HG02642 (cell line): ENCODE data around the gene GNAT2.
A peak's percentile ranks its signal among the peaks of the same experiment; 100 is the strongest.

ENCODE experiments used
- ATAC-seq: cut with Tn5 transposase; IDR thresholded peaks from one replicate; pipeline ENCODE4 v1.9.1; 2021; ENCODE audit warnings: mild to moderate bottlenecking; ENCODE audit not compliant: unreplicated experiment, poor library complexity

GNAT2 gene

DNA sequence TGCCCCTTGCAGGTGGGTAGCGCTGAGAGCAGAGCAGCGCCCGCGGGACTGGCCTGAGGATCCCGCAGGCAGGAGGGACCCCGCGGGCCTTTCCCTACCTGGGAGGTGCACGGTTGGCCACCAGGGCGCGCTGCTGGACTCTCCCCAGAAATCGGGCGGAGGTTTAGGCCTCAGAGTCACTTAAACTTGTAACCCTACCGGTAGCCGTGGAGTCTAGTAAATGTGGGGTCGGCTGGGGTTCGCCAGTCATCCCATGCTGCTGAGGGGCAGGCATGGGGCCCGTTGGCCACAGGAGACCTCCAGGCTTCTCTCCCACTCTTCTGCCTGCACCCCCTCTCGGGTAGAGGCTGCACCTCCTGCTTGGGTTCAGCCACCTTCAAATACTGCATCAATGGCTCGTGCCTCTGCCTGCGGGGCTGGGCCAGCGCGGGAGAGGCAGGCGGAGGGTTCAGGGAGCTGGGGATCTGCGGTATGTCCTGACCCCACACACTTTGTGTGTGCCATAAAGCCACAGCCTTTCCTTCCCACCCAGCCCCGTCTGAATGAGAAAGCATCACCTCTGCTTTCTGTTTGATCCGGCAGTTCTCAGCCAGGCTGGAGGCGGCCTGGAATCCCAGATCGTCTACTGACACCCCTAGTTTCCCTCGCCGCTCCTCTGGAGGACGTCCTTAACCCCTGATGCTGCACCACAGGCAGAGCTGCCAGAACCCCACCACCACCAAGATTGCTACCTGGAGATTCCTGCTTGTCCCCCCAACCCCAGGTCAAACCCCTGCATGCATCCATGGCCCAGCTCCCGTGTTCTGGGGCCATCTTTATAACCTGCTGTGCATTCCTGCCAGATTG, 24.2 kb upstream of the GNAT2 start:
- ATAC-seq = peak; percentile 92

DNA sequence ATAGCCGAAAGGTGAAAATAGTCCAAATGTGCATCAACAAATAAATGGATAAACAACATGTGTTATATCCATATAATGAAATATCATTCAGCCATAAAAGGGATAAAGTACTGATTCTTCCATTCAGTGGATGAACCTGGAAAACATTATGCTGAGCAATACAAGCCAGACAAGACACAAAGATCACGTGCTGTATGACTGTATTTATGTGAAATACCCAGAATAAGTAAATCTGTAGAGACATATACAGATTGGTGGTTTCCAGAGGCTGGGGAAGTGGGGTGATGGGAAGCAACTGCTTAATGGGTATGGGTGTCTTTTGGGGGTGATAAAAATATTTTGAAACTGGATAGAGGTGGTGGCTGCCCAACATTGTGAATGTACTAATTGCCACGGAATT, 23.2 kb upstream of the GNAT2 start:
- ATAC-seq = no peak

DNA sequence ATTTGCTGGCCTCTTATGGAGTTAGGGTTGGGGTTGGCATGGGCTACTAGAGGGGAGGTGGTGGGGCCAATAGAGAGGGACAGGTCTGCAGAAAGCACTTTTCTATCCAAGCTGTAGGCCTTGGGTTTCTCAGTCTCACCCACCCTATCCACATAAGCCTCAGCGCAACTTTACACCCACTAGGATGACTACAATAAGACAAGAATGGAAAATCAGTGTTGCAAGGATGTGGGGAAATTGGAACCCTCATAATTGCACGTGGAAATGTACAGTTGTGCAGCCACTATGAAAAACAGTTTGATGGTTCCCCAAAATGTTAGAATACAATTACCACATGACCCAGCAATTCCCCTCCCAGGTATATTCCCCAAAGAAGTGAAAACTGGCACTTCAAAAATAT, 22.4 kb upstream of the GNAT2 start:
- no peak for ATAC-seq

DNA sequence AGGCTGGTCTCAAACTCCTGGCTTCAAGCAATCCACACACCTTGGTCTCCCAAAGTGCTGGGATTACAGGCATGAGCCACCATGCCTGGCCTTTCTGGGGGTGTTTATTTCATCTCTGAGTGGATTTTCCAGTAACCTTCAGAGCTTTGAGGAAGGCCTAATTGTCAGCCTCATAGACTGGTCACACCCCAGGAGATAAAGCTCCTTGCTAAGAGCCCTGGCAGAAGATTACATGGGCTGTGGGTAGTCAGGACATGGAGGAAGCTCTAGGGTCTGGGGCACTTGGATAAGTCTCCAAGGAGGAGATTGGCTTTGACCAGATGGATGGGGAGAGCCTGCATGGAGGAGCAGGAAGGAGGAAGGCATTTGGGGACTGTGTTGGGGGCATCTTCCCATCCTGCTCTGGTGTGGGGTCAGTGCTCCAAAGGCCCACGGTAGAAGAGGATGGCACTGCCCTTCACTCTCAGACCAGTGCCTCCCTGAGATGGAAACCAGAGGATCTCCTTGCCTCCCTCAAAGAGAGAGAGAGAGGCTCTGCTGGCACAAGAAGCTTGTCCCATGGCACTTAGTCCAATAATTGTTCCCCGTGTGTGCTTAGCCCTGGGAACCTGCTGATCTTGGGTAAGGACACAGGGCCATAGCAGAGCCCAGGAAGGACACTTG, 21.8 kb upstream of the GNAT2 start:
- ATAC-seq = no peak

DNA sequence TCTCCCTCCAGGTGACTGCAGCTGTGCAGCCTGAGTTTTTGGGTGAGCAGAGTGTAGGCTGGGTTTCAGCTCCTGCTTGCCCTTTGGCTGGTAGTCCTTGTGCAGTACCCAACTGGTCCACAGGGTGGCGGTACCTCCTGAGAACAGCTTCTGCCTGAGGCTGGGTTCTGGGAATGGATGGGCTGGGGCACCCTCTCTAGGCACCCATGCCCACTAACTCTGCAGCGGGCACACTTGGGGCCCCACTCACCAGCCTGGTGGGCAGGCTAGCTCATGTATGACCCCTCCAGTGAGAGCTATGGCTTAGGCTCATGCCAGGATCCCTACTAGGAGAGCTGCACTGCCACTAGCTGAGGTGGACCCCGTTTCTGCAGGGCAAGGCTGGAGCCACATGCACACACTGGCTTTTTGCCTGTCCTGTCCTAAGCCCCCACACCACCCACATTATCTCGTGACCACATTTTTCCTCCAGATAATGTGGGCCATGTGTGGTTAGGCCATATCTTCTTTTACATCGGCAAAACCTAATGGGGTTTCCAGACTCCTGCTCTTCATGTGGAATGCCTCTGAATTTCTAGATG, 21.0 kb upstream of the GNAT2 start:
- peak; percentile 53 for ATAC-seq

DNA sequence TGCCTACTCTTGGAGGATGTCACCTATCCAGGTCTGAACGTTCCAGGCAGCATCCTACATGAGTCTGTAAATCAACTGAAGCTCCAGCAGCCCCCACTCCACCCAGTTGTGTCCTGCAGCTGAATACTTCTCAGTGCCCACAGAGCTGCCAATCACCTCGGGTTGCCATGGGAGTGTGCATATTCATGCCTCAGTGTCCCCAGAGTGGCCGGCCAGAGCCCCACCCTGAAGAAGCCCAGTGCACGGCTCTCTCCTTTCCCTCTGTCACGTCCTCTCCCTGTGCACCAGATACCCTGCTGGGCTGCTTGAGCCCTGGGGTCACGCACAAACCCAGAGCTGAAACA, 20.4 kb upstream of the GNAT2 start:
- no peak for ATAC-seq

DNA sequence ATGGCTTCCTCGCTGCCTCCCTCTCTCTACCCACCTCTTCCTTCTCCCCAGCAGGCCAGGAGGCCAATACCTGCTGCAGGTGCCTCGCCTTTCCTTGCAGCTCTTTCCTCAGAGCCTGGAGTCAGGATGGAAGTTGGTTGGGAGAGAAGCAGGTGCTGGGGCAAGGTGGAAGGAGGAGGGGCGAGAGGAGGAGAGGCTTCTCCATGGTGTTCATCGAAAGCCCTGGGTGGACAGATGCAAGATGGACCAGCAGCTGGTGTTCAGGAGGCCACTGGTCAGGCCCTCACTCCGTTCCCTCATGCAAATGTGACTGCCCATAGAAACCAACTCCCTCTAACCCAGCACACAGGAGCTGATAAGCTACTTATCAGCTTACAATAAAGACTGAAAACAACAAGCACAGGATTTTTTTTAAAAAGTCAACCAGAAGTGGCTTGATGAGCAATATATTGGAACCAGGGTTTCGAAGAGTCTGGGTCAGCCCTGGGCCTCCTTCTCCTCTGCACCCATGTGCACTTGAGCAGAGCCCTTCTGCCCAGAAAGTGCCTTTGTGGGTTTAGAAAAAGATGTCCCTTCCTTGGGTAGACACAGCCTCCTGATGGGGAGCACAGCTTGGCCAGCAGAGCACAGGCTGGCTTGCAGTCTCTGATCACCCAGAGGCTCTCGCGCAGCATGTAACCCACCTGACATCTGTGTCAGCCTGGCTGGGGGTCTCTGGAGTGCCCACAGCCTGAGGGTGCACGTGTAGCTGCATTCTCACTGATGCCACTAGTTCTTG, 19.8 kb upstream of the GNAT2 start:
- ATAC-seq = no peak

DNA sequence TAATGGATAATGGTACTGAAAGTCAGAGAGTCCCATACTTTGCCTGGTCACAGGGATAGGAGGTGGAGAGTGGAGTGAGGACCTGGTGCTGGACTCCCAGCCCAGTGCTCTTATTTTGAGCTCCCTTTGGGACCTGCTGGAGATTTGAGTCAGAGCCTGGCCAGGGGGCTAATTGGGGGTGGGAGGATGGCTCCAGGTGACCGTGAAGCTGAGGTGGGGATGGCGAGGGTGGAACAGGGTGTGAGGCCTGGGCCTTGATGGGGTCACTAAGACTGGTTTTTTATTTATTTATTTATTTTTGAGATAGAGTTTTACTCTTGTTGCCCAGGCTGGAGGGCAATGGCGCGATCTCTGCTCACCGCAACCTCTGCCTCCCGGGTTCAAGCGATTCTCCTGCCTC, 18.0 kb upstream of the GNAT2 start:
- ATAC-seq = no peak

DNA sequence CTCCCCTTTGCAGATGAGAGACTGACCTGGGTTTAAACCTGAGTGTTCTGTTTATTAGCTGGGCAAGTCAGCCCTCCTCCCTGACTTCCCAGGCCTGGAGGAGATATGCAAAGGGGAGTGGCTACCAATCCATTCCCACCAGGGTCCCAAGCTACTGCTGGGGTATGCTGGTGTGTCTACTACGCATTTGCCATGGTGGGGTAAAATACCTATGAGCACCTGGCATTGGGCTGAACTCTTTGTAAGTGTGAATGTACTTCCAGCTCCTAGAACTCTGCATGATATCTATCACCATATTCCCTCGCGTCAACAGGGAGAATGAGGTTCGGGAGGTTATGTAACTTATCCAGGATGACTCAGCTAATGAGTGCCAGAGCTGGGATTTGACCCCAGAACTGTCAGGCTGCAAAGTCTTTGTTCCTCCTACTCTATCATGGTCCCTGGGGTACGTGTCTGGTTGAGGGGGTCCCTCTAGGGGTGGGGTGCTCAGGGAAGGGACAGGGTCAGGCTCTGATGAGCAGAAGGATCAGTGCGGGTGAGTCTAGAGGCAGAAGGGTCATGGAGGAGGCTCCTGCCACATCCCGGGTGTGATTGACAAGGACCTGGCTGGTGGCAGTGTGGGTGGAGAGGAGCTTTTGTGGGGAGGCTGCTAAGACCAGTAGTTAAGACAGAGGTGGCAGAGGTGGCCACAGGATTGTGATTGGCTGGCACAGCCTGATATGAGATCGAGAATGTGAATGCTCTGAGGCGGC, 17.0 kb upstream of the GNAT2 start:
- ATAC-seq = no peak

DNA sequence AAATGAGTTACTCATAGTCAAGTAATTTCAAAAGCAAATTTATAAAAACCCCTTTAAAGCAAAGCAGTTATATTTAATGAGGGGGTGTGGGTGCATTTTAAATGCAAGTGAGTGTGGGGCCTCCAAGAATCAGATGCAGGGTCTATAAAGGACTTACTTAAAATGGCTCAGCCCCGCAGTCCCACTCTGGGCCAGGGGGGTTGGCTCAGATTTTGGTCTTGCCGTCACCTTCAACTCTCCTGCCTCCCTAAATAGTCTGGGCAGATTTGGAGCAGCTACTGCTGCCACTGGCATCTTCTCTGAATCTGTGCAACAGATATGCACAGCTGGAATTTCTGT, 16.4 kb upstream of the GNAT2 start:
- ATAC-seq = no peak

DNA sequence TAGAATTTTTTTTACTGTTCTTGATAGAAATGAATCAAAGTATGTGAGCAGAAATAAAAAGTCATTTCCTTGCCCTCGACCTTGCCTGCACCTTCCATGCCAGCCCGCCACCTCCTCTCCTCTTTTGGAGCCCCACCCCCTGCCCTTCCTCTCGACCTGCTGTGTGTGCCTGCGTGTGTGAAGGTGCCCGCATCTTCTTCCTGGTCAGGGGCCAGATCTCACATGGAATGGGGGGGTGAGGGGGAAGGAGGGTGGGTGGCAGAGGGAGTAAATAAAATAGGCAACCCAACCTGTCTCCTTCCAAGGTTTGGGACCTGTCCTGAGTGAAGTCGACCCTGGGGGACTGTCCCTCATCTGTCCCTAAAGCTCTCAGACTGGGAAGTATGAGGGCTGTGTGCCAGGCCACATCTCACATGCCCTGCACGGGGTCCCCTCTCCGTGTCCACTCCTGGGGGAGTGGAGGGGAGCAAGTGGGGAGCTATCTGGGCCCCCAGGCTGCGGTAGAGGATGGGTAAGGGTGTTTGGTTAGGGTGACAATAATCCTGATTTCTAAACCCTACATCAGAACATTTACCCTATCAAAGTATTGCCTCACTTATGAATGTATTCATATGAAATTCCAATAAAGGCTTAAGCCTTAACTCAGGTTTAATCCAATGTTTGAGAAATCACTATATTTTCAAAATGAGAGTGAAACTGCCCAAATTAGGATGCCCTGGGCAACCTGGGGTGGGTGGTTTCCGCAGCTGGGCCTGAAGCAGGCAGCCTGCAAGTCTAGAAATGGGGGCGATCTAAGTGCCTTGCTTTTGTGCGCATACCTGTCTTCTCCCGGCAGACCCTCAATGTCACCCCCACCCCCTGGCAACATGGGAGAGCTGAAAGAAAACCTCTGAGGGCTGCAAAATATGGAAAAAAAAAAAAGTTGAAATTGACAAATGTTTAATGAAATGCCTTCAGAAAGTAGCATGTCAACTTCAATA, 15.6 kb upstream of the GNAT2 start:
- no peak for ATAC-seq

DNA sequence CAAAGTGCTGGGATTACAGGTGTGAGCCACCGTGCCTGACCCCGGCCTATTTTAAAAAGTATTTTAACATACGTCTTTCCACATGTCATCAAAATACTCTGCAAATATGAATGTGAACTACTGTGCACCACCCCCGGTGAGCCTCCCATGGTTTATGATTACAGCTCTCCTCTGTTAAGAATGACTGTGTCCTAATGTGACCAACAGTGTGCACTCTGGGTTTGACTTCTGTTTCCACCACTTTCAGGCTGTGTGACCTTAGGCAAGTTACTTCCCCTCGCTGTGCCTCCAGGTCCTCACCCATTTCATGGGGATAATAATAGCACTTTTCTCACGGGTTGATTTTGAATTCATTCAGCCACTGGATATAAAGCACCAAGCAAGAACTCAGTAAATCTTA, 14.9 kb upstream of the GNAT2 start:
- ATAC-seq = no peak

DNA sequence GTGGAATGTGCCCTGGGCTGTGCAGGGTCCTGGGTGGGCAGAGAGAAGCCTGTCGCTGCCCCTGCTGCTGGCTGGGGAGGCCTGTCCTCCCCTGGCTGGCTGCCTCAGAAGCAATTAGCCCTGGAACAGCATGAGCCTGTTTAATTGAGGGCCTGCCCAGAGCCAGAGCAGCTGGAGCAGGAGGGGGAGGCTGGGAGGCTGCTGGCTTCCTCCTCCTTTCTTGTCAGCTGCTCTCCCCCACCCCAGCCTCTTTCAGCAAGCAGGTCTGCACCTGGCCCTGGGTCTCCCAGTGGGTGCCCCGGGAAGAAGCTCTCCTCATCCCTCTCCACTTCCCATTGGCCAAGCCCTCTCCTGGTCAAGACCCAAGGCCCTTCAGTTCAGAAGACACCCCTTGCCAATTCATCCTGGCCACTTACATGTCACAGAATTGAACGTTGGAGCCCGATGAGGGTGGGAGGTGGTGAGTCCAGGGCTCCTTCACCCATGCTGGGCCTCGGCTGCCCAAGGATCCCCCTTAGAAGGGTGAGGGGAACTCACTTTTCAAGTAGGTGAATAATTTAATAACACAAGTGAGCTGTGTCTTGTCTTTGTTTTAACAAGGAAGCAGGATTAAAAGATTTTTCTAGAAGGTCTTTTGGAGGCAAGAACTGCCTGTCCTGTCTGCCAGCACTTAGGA, 13.4 kb upstream of the GNAT2 start:
- ATAC-seq = no peak

DNA sequence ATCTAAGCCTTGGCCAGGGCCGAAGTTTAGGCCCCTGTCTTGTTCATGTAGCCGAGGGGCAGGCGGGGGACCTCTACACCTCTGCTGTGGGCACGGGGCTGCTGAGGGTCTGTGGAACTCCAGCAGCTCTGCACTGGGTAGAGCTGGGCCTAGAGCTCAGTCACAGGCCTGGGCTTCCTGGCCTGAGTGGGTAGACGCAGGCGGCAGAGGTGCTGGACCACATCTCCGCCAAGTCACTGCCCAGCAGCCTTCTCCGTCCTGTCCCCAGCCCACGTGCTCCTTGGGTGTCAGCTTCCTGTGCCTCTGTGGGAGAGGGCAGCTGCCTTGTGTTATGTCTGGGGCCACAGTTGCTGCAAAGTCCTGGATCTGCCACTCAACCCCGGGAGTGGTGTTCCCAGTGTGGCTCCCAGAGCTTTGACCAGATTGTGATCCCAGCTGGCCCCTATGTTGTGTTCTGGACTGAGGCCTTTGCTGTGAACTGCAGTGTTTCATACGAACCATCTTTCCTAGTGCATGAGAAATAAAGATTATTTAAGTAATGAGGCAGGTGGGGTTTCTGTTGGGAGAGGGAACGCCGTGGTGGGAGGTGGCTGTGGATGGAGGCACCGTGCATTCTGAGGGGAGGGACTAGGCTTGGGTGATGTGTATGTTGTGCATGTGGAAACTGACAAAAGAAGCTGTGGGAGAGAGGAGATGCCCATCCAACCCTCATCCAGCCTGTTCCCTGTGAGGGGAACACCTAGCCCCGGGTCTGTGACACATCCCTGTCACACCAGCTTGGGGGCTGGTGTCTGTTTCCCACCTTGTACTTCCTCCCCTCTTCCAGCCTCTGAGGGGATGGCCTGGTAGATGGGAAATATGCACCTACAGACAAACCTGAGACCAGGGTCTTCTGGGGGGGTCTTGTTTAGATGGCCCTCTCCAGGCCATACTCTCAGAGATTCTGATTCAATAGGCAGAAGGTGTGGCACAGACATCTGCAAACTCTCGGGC, 12.4 kb upstream of the GNAT2 start:
- ATAC-seq = no peak

DNA sequence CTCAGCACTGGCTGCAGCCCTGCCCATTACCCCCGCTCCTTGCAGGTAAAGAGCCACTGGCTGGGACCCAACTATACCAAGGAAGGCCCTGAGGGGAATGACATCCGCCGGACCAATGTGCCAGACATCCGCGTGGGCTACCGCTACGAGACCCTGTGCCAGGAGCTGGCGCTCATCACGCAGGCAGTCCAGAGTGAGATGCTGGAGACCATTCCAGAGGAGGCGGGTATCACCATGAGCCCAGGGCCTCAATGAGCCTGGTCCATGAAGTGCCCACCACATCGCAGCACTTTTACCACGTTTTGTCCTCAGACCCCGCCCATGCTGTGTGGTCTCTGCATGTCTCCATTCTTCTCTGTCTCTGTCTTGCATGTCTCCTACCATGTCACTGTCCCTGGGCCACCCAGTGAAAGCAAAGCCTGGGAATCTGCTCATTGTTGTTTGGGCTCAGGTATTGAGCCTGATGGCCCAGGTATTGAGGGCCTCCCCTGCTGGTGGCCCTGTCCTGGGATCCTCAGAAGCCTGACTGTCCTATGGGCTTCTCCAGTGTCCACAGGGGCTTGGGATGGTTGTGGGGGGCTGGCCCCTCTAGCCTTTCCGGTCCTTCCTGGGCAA, 11.6 kb upstream of the GNAT2 start:
- no peak for ATAC-seq

DNA sequence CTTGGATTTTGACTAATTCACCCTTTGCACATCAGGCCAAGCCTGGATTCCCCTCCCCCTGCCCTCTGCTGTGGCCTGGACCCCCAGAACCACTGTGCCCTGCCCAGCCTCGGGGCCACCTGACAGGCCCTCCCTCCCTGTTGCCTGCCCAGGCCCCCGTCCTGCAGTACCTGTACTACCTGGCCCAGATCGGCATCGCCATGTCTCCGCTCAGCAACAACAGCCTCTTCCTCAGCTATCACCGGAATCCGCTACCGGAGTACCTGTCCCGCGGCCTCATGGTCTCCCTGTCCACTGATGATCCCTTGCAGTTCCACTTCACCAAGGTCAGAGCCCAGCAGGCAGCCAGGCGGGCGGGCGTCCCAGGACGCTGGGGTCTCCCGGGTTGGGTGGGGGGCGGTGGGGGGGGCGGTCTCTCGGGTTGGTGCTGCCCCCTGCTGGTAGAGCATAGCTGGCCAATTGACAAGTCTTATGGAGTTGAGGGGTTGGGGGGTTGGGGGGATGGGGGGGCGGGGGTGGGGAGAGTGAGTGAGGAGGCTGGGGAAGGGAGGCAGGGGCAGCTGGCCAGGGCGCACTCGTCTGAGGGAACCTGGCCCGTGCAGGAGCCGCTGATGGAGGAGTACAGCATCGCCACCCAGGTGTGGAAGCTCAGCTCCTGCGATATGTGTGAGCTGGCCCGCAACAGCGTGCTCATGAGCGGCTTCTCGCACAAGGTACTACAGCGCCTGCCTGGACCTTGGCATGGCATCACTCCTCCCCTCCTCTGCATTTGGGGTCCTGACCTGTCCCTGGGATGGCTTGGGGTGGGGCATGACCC, 10.9 kb upstream of the GNAT2 start:
- no peak for ATAC-seq
